ENCODE data around the gene EXOSC1. TPM values are rescaled to one million over a fixed set of nuclear protein-coding genes. Genes with fewer than 3 reads are reported as not detected.
"Not testable (repeated sequence)": the region's sequence is repeated elsewhere in the genome, so short reads cannot be mapped to it uniquely, and the experiment has no call there.

EXOSC1 gene
- total RNA-seq, 2 donors from 2014 or later: 22.5 to 35.5 TPM

GRCh38 chr10:97483921-97484320, 38.1 kb upstream of the EXOSC1 start:
- Histone ChIP-seq H3K36me3 (no peaks in the 10 kb centered on the region), H3K4me3 (no peak overlapping the region), H3K4me1 (no peaks in the 10 kb centered on the region), H3K27ac (no peak overlapping the region), H3K9me3 (no peaks in the 10 kb centered on the region), H3K9ac (ENCODE audit: low read depth in 2 of 2, low read length in 2 of 2) (no peak overlapping the region), H3K27me3 (no peaks in the 10 kb centered on the region)
- no peak for DNase-seq
- intact Hi-C loops (cut with DNase I): no loop called here
- TF ChIP-seq CTCF (IDR thresholded peaks at IDR 0.05): no peak

- Histone ChIP-seq H3K9me3 (no peaks in the 10 kb centered on the region), H3K27me3 (no peaks in the 10 kb centered on the region), H3K27ac (no peak overlapping the region), H3K4me1 (no peaks in the 10 kb centered on the region), H3K36me3 (no peaks in the 10 kb centered on the region), H3K4me3 (no peak overlapping the region), H3K9ac (ENCODE audit: low read depth in 2 of 2, low read length in 2 of 2) (no peak overlapping the region)
- no peak for DNase-seq
- no peak for TF ChIP-seq CTCF (IDR thresholded peaks at IDR 0.05)
- intact Hi-C loops (cut with DNase I): no loop called here
Observed at GRCh38 chr10:97483506-97483905, 37.7 kb upstream of the EXOSC1 start.

- DNase-seq: no peak
- no peak for TF ChIP-seq CTCF (IDR thresholded peaks at IDR 0.05)
- H3K36me3 ChIP-seq: no peaks in the 10 kb centered on the region
- no peaks in the 10 kb centered on the region for H3K9me3 ChIP-seq
- H3K4me1 ChIP-seq: no peaks in the 10 kb centered on the region
- intact Hi-C loops (cut with DNase I): no loop called here
- no peak overlapping the region for H3K9ac ChIP-seq (ENCODE audit: low read depth in 2 of 2, low read length in 2 of 2)
- H3K4me3 ChIP-seq: no peak overlapping the region
- H3K27me3 ChIP-seq: no peaks in the 10 kb centered on the region
- H3K27ac ChIP-seq: no peak overlapping the region
Observed at GRCh38 chr10:97482381-97482780, 36.6 kb upstream of the EXOSC1 start.

GRCh38 chr10:97481071-97481470, 35.3 kb upstream of the EXOSC1 start:
- no peak for DNase-seq
- H3K27ac ChIP-seq: no peak overlapping the region
- no peak overlapping the region for H3K9ac ChIP-seq (ENCODE audit: low read depth in 2 of 2, low read length in 2 of 2)
- no peaks in the 10 kb centered on the region for H3K36me3 ChIP-seq
- intact Hi-C loops (cut with DNase I): no loop called here
- H3K4me1 ChIP-seq: no peaks in the 10 kb centered on the region
- no peaks in the 10 kb centered on the region for H3K27me3 ChIP-seq
- no peaks in the 10 kb centered on the region for H3K9me3 ChIP-seq
- H3K4me3 ChIP-seq: no peak overlapping the region
- TF ChIP-seq CTCF (IDR thresholded peaks at IDR 0.05): no peak

- no peaks in the 10 kb centered on the region for H3K36me3 ChIP-seq
- TF ChIP-seq CTCF (IDR thresholded peaks at IDR 0.05): no peak
- H3K9ac ChIP-seq (ENCODE audit: low read depth in 2 of 2, low read length in 2 of 2): no peak overlapping the region
Observed at GRCh38 chr10:97479939-97480338, 34.1 kb upstream of the EXOSC1 start.

GRCh38 chr10:97479410-97479809, 33.6 kb upstream of the EXOSC1 start:
- H3K4me3 ChIP-seq; H3K9ac ChIP-seq (ENCODE audit: low read depth in 2 of 2, low read length in 2 of 2); DNase-seq; intact Hi-C loops (cut with DNase I); H3K4me1 ChIP-seq; H3K36me3 ChIP-seq; H3K27me3 ChIP-seq; H3K9me3 ChIP-seq; H3K27ac ChIP-seq: not testable (repeated sequence)

More at GRCh38 chr10:97479939-97480338, 34.1 kb upstream of the EXOSC1 start:
- Histone ChIP-seq H3K9me3 (no peaks in the 10 kb centered on the region), H3K27me3 (no peaks in the 10 kb centered on the region), H3K4me1 (no peaks in the 10 kb centered on the region), H3K4me3 (no peak overlapping the region), H3K27ac (no peak overlapping the region)
- intact Hi-C loops (cut with DNase I): no loop called here
- DNase-seq: no peak
